ENCODE data around the gene PLXNA2. TPM values are rescaled to one million over a fixed set of nuclear protein-coding genes. Genes with fewer than 3 reads are reported as not detected.

The PLXNA2 gene
- total RNA-seq, 2 experiments from 2014 or later, result 0.84 to 1.6 TPM

GRCh38 chr1:208065862-208066261 is 178.3 kb downstream of the PLXNA2 start:
- Mint-ChIP-seq H3K27me3 (ENCODE audit: low read depth) (peaks cover 6% of the 10 kb centered on the region), H3K4me1 (ENCODE audit: low read depth) (no peaks in the 10 kb centered on the region), H3K9me3 (ENCODE audit: insufficient read depth) (no peaks in the 10 kb centered on the region), H3K4me3 (no peak overlapping the region), H3K27ac (no peak overlapping the region), H3K36me3 (ENCODE audit: low read depth) (no peaks in the 10 kb centered on the region)
- no peak for DNase-seq
- ChIA-PET CTCF (no interaction called here), POLR2A (no interaction called here)
- no peak for ATAC-seq

- no peak for ATAC-seq
- no peak overlapping the region for H3K4me3 Mint-ChIP-seq
- H3K36me3 Mint-ChIP-seq (ENCODE audit: low read depth), result no peaks in the 10 kb centered on the region
- H3K27me3 Mint-ChIP-seq (ENCODE audit: low read depth), result peaks cover 8% of the 10 kb centered on the region
- no peaks in the 10 kb centered on the region for H3K9me3 Mint-ChIP-seq (ENCODE audit: insufficient read depth)
- no peaks in the 10 kb centered on the region for H3K4me1 Mint-ChIP-seq (ENCODE audit: low read depth)
- POLR2A ChIA-PET, result no interaction called here
- DNase-seq, result no peak
- H3K27ac Mint-ChIP-seq, result no peak overlapping the region
- CTCF ChIA-PET, result no interaction called here
Measured at GRCh38 chr1:208061632-208062031, 182.6 kb downstream of the PLXNA2 start.

DNA sequence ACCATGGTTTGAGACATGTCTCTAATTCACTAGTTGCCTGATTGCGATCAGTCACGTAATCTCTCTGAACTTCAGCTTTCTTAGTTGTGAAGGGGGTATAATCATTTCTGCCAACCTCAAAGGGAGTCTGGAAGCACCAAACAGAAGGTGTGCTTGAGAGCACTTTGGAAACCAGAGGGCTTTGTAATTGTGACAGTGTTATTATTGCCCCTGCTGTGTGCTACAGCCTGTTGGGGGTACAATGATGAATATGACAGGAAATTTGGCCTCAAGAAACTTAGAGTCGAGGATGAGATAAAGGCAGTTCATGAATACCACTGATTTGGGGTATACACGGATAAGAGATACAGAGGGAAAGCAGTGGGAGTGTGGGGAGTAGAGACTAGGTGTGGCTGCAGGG is 183.1 kb downstream of the PLXNA2 start:
- DNase-seq (no peak), ATAC-seq (no peak)
- H3K27me3 Mint-ChIP-seq (ENCODE audit: low read depth), result peaks cover 10% of the 10 kb centered on the region
- H3K9me3 Mint-ChIP-seq (ENCODE audit: insufficient read depth), result no peaks in the 10 kb centered on the region
- ChIA-PET POLR2A (no interaction called here), CTCF (no interaction called here)
- H3K4me3 Mint-ChIP-seq, result no peak overlapping the region
- H3K4me1 Mint-ChIP-seq (ENCODE audit: low read depth), result no peaks in the 10 kb centered on the region
- H3K36me3 Mint-ChIP-seq (ENCODE audit: low read depth), result no peaks in the 10 kb centered on the region
- H3K27ac Mint-ChIP-seq, result no peak overlapping the region

GRCh38 chr1:208060215-208060869 is 183.8 kb downstream of the PLXNA2 start:
- Mint-ChIP-seq H3K9me3 (ENCODE audit: insufficient read depth) (no peaks in the 10 kb centered on the region), H3K4me3 (no peak overlapping the region), H3K36me3 (ENCODE audit: low read depth) (no peaks in the 10 kb centered on the region), H3K4me1 (ENCODE audit: low read depth) (no peaks in the 10 kb centered on the region), H3K27me3 (ENCODE audit: low read depth) (peaks cover 10% of the 10 kb centered on the region), H3K27ac (no peak overlapping the region)
- CTCF ChIA-PET, result no interaction called here
- no peak for ATAC-seq
- no peak for DNase-seq
- POLR2A ChIA-PET, result no interaction called here

DNA sequence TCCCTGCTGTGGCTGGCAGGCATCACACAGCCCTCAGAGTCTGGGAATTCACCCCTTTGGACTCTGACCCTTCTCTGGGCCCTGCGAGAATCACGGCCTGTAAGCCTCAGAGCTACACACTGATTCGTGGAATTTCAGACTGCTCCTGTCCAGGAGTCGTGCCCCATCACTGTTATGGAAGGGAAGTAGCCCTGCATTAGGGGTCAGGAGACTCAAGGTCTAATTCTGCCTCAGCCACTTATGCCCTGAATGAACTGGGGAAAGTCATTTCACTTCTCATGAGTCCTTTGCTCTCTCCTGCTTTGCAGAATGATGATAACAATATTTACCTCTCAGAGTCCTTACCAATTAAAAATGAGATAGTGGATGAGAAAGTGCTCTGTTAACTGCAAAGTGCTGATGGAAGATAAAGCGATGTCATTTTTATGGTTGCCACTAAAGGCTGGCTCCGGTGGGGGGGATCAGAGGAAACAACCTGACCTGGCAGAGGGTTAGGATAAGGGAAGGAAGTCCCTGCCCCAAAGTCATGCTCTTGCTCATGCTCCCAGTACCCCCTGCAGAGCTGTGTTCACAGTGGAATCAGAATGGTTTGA is 184.7 kb downstream of the PLXNA2 start:
- H3K9me3 Mint-ChIP-seq (ENCODE audit: insufficient read depth), result no peaks in the 10 kb centered on the region
- no peak overlapping the region for H3K4me3 Mint-ChIP-seq
- POLR2A ChIA-PET, result no interaction called here

GRCh38 chr1:208058756-208059155 is 185.4 kb downstream of the PLXNA2 start:
- Mint-ChIP-seq H3K27ac (no peak overlapping the region), H3K9me3 (ENCODE audit: insufficient read depth) (no peaks in the 10 kb centered on the region), H3K27me3 (ENCODE audit: low read depth) (peaks cover 13% of the 10 kb centered on the region), H3K4me3 (no peak overlapping the region), H3K36me3 (ENCODE audit: low read depth) (no peaks in the 10 kb centered on the region), H3K4me1 (ENCODE audit: low read depth) (no peaks in the 10 kb centered on the region)
- no peak for ATAC-seq
- ChIA-PET CTCF (no interaction called here), POLR2A (no interaction called here)
- DNase-seq, result no peak

More for the DNA sequence above, 184.7 kb downstream of the PLXNA2 start:
- no peaks in the 10 kb centered on the region for H3K4me1 Mint-ChIP-seq (ENCODE audit: low read depth)
- CTCF ChIA-PET, result no interaction called here
- no peak for ATAC-seq
- peaks cover 13% of the 10 kb centered on the region for H3K27me3 Mint-ChIP-seq (ENCODE audit: low read depth)
- no peak overlapping the region for H3K27ac Mint-ChIP-seq
- no peaks in the 10 kb centered on the region for H3K36me3 Mint-ChIP-seq (ENCODE audit: low read depth)
- DNase-seq, result no peak

- no peaks in the 10 kb centered on the region for H3K4me1 Mint-ChIP-seq (ENCODE audit: low read depth)
- peaks cover 13% of the 10 kb centered on the region for H3K27me3 Mint-ChIP-seq (ENCODE audit: low read depth)
- H3K36me3 Mint-ChIP-seq (ENCODE audit: low read depth), result no peaks in the 10 kb centered on the region
- ChIA-PET POLR2A (no interaction called here), CTCF (no interaction called here)
- no peak overlapping the region for H3K4me3 Mint-ChIP-seq
- no peaks in the 10 kb centered on the region for H3K9me3 Mint-ChIP-seq (ENCODE audit: insufficient read depth)
- no peak for ATAC-seq
- no peak for DNase-seq
- H3K27ac Mint-ChIP-seq, result no peak overlapping the region
Measured at GRCh38 chr1:208058267-208058666, 185.9 kb downstream of the PLXNA2 start.

DNA sequence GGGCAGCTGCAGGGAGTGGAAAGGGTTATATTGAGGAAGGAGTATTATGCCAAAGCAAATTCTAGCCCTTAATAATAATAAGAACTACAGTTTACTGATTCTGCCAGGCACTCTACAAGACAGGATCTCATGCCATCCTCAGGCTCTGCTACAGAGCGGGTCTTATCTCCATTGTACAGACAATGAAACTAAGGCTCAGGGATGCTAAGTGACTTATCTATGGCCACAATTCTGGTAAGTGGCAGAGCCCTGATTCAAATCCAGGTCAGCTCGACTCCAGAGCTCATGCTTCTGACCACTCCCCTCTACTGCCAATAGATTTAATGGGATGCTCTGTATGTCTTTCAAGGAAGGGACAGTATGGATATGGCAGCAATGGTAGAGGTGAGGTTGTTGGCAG is 187.1 kb downstream of the PLXNA2 start:
- ChIA-PET CTCF (no interaction called here), POLR2A (no interaction called here)
- Mint-ChIP-seq H3K36me3 (ENCODE audit: low read depth) (no peaks in the 10 kb centered on the region), H3K27me3 (ENCODE audit: low read depth) (peaks cover 17% of the 10 kb centered on the region), H3K9me3 (ENCODE audit: insufficient read depth) (no peaks in the 10 kb centered on the region), H3K4me1 (ENCODE audit: low read depth) (no peaks in the 10 kb centered on the region), H3K27ac (no peak overlapping the region), H3K4me3 (no peak overlapping the region)
- DNase-seq, result no peak
- ATAC-seq, result no peak

DNA sequence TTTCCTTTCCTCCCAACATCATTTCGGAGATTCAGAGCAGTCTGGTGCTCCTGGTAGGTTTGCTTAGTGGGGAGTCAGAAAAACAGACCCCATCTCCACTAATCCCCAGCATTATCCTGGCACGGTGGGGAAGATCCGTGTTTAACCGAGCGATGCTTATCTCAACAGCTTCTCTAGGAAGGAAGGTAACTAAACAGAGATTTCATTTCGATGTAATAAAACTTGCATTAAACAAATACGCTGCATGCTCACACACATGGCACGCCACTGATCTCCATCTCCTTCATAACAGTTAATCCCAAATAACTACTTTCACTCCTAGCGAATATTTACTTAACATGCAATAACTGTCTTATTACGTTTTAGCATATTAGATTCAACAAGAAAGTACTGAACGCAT is 188.6 kb downstream of the PLXNA2 start:
- peaks cover 16% of the 10 kb centered on the region for H3K27me3 Mint-ChIP-seq (ENCODE audit: low read depth)
- ChIA-PET POLR2A (no interaction called here), CTCF (interaction anchor here (1.7 kb wide), 1 partner anchor 12 kb away, joined by 4 read pairs; no protein-coding TSS in a partner anchor)
- ATAC-seq (no peak), DNase-seq (no peak)
- H3K4me1 Mint-ChIP-seq (ENCODE audit: low read depth), result no peaks in the 10 kb centered on the region
- H3K36me3 Mint-ChIP-seq (ENCODE audit: low read depth), result no peaks in the 10 kb centered on the region
- no peaks in the 10 kb centered on the region for H3K9me3 Mint-ChIP-seq (ENCODE audit: insufficient read depth)
- H3K27ac Mint-ChIP-seq, result no peak overlapping the region
- H3K4me3 Mint-ChIP-seq, result no peak overlapping the region

- CTCF ChIA-PET, result interaction anchor here (1.7 kb wide), 1 partner anchor 13 kb away, joined by 4 read pairs; no protein-coding TSS in a partner anchor
Measured at GRCh38 chr1:208054911-208055379, 189.2 kb downstream of the PLXNA2 start.

DNA sequence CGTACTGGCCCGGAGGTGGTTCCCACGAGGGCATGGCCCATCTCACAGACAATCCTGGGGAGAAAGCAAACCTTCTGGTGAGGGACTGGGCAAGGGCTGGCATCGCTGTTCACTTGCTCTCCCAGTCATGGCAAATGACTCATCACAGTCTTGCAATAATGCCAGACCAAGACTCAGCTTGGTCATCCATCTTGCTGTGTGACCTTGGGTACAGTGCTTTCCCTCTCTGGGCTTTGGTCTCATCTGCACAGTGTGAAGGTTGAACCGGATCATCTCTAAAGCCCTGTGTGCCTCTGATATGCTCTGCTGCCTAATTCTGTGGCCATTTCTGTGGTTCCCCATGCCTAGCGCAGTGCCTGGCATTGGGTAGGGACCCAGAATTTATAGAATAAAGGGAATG is 189.7 kb downstream of the PLXNA2 start:
- no peak for DNase-seq
- Mint-ChIP-seq H3K36me3 (ENCODE audit: low read depth) (no peaks in the 10 kb centered on the region), H3K4me3 (no peak overlapping the region), H3K27me3 (ENCODE audit: low read depth) (peaks cover 14% of the 10 kb centered on the region), H3K27ac (no peak overlapping the region), H3K9me3 (ENCODE audit: insufficient read depth) (no peaks in the 10 kb centered on the region), H3K4me1 (ENCODE audit: low read depth) (no peaks in the 10 kb centered on the region)
- POLR2A ChIA-PET, result no interaction called here
- CTCF ChIA-PET, result no interaction called here
- no peak for ATAC-seq

More at GRCh38 chr1:208054911-208055379, 189.2 kb downstream of the PLXNA2 start:
- H3K9me3 Mint-ChIP-seq (ENCODE audit: insufficient read depth), result no peaks in the 10 kb centered on the region
- H3K4me1 Mint-ChIP-seq (ENCODE audit: low read depth), result no peaks in the 10 kb centered on the region
- H3K27me3 Mint-ChIP-seq (ENCODE audit: low read depth), result peaks cover 14% of the 10 kb centered on the region
- no peak for DNase-seq
- H3K4me3 Mint-ChIP-seq, result no peak overlapping the region
- no peak for ATAC-seq
- H3K36me3 Mint-ChIP-seq (ENCODE audit: low read depth), result no peaks in the 10 kb centered on the region
- no peak overlapping the region for H3K27ac Mint-ChIP-seq
- POLR2A ChIA-PET, result no interaction called here

GRCh38 chr1:208053661-208054060 is 190.5 kb downstream of the PLXNA2 start:
- Mint-ChIP-seq H3K4me3 (no peak overlapping the region), H3K9me3 (ENCODE audit: insufficient read depth) (no peaks in the 10 kb centered on the region), H3K27me3 (ENCODE audit: low read depth) (peaks cover 14% of the 10 kb centered on the region), H3K4me1 (ENCODE audit: low read depth) (peaks cover 4% of the 10 kb centered on the region), H3K36me3 (ENCODE audit: low read depth) (no peaks in the 10 kb centered on the region), H3K27ac (no peak overlapping the region)
- DNase-seq (no peak), ATAC-seq (no peak)
- CTCF ChIA-PET, result no interaction called here
- POLR2A ChIA-PET, result no interaction called here
